Activated CD8-positive, alpha-beta memory T cell treated with anti-CD3 and anti-CD28 coated beads for 48 hours (primary cell): Measurements from ENCODE around the gene HSPA9.

Experiments used
- DNase-seq, 3 experiments: peaks; one replicate each; pipeline ENCODE4 v3.0.0-alpha.2; 2020; ENCODE audit warnings: low read depth in 2 of 3, low spot score in 2 of 3

Gene HSPA9

GRCh38 chr5:138596105-138596881, 21.1 kb upstream of the HSPA9 start:
- DNase-seq, result no peak

GRCh38 chr5:138595180-138595795, 20.1 kb upstream of the HSPA9 start:
- no peak for DNase-seq

- DNase-seq, result no peak
Observed at GRCh38 chr5:138594305-138595058, 19.3 kb upstream of the HSPA9 start.

GRCh38 chr5:138588013-138588788, 13.0 kb upstream of the HSPA9 start:
- DNase-seq, result no peak

GRCh38 chr5:138585157-138585556, 10.0 kb upstream of the HSPA9 start:
- DNase-seq, result no peak

- no peak for DNase-seq
Observed at GRCh38 chr5:138583984-138584637, 8.9 kb upstream of the HSPA9 start.

- DNase-seq, result no peak
Observed at GRCh38 chr5:138582959-138583358, 7.8 kb upstream of the HSPA9 start.

GRCh38 chr5:138580777-138581176, 5.6 kb upstream of the HSPA9 start:
- no peak for DNase-seq

GRCh38 chr5:138580001-138580400, 4.8 kb upstream of the HSPA9 start:
- DNase-seq, result no peak

- DNase-seq, result no peak
Observed at GRCh38 chr5:138579517-138579863, 4.3 kb upstream of the HSPA9 start.

GRCh38 chr5:138577452-138577851, 2.3 kb upstream of the HSPA9 start:
- DNase-seq, result no peak

GRCh38 chr5:138574744-138575193, 432 bp downstream of the HSPA9 start:
- no peak for DNase-seq

GRCh38 chr5:138573949-138574670, 1.1 kb downstream of the HSPA9 start:
- DNase-seq, result no peak

GRCh38 chr5:138573223-138573622, 2.0 kb downstream of the HSPA9 start:
- DNase-seq, result no peak

- DNase-seq, result no peak
Observed at GRCh38 chr5:138570871-138571270, 4.3 kb downstream of the HSPA9 start.

- no peak for DNase-seq
Observed at GRCh38 chr5:138569782-138570181, 5.4 kb downstream of the HSPA9 start.

- no peak for DNase-seq
Observed at GRCh38 chr5:138568061-138568824, 7.0 kb downstream of the HSPA9 start.

GRCh38 chr5:138566792-138567191, 8.4 kb downstream of the HSPA9 start:
- DNase-seq, result no peak

GRCh38 chr5:138565100-138565821, 9.9 kb downstream of the HSPA9 start:
- no peak for DNase-seq
